NCI-H1417 treated with DMSO at 0.1 percent for 48 hours (cell line): ENCODE data around the gene RAB6C.
"Not testable (repeated sequence)": the region's sequence is repeated elsewhere in the genome, so short reads cannot be mapped to it uniquely, and the experiment has no call there.

Source experiments
- DNase-seq: peaks from one replicate; lab custom pipeline; 2025; lab: John Stamatoyannopoulos, UW

Gene RAB6C

DNA sequence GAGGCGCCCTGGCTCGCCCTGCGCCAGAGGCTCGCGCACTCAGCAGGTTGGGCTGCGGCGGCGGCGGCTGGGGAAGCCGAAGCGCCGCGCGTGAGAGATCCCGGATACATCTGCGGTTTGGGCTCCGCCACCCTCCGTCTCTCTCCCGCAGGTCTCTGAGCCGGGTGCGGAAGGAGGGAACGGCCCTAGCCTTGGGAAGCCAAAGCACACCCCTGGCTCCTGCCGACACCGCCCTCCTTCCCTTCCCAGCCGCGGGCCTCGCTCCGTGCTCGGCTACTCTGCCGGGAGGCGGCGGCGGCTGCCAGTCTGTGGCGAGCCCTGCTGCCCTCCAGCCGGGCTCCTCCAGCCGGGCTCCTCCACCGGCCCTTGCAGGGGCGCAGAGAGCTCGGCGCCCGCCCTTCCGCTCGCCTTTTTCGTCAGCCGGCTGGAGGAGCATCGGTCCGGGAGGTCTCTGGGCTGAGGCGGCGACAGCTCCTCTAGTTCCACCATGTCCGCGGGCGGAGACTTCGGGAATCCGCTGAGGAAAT is at the start of gene RAB6C:
Gene RAB6C, plus strand, starts transcription at position 38 of the 527 bp plus-strand sequence. Its CDS starts 450 bp downstream, at position 488.
- DNase-seq: not testable (repeated sequence)

DNA sequence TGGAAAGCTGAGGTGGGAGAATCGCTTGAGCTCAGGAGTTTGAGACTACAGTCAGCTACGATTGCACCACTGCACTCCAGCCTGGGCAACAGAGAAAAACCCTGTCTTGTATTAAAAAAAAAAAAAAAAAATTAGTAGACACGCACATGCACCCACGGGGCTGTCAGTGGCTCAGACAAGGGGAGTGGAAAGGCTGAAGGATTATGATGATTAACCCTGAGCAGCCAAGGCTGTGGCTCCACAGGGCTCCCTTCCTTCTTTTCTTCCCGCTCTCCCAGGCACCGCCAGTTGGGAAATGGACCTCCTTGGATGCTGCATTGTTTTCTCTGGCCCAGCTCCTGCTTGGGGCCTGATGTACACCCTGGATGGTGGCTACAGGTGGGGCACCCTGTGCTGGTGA is 49.0 kb upstream of the RAB6C start:
- DNase-seq: no peak

DNA sequence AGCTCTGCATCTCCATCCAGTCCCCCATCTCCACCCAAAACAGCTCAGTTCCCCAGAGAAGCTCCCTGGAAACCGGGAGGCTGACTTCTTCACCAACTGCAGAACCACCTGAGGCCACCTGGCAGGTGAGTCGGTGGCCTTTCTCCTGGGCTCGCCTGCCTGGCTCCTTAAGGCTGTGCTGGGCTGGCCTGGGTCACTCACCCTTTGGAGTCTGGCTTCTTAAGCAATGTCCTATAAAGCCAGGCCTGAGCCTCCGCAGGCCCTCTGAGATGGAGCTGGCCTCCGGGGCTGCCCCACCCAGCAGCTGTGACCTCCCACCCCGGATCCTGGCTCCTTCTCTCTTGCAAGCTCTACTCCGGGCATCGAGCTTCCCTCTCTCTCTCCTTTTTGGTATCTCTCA is 46.1 kb upstream of the RAB6C start:
- not testable (repeated sequence) for DNase-seq

DNA sequence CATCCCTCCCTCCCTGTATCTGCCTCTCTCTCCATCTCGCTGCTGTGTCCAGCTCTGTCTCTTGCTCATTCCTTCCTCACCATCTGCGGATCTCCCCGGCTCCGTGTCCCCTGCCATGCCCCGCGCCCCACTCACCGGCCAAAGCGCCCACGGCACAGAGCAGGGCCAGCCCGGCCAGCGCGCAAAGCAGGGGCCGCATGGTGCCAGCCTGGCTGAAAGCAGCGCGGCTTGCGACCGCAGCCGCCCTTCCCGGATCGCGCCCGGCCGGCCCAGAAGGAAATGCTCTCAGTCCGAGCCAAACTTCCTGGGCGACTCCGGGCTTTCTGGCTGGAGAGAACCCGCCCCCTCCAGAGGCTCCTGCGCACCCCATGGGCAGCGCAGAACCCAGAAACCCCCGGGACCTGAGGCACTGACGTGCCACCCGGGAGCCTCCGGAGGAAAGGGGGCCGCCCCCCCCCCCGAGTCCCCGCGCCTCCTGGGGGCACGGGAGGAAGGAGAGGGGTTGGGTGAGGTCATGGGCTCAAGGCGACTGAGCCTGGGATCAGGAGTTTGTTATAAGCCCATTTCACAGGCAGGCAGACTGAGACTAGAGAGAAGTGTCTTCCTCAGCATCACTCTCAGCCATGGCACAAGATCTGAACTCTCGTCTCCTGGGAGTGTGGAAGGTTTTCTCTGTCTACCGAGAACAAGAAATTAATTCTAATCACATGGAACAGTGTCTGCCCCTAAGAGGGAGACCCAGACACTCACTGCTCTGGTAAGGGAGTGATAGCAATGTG is 45.2 kb upstream of the RAB6C start:
- no peak for DNase-seq

DNA sequence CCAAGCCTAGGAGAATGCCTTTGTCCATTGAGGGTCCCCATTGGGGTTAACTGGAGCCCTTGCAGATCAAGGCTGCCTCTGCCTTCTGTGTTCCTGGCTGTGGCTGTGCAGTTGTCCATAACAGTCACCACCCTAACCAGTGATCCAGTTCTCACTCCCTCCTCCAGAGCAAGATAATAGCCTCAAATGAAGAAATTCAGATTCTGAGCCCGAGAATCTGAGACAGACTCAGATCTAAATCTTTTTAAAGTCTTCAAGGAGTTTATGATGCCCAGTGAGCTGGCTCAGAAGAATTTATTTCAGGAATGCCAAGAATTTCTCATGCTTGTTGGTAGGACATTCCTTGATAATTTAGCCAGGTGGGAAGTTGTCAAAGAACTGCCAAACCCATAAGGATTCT is 44.3 kb upstream of the RAB6C start:
- DNase-seq: no peak

DNA sequence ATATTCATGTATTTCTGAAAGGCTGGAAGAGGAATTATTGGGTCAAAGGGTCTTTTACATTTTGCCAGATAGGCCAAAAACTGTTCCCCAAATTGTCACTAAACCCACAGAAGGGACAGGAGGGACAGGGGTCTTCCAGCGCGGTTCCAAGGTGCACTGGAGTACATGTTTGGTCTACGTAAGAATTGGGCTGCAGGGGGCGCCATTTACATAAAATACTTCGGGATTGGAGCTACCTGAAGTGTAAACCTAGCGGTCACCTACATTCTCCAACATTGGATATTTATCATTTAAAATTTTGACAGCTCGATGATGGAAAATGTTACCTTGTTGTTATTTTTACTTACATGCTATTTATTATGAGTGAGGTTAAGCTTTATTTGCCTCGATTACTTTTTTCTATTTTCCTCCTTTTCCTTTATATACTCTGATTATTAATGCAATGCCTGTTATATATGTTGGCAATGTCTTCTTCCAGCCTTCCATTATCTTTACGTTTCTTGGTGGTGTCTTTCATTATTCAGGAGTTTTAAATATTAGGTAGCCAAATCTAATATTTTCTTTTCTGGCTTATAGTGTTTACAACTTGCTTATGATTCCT is 43.0 kb upstream of the RAB6C start:
- no peak for DNase-seq

DNA sequence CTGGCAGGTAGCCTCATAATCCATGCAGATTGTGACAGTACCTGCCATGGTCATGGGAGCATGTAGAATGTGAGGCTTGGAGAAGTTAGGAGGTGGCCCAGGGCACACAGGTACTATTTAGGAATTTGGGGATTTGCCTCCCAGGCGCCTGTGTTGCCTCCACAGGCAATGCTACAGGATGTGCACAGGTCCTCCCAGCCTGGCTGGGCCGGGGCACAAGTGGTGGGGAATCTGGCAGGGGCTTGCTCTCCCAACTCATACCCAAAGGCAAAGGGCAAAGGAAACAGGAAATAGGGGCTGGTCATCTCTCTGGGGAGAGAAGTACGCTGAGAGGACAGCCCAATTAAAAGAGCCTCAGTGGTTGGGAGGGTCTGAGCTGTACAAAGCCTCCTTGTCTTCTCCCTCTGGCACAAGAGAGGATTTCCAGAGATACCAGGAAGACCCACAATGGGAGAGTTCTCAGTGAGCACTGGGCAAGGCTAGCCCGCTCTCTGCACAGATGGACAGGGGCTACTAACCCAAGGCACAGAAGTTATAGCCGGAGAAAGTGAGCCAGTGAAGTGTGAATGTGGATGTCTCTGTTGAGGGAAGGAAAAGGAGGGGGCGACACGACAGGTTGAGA is 40.5 kb upstream of the RAB6C start:
- not testable (repeated sequence) for DNase-seq

DNA sequence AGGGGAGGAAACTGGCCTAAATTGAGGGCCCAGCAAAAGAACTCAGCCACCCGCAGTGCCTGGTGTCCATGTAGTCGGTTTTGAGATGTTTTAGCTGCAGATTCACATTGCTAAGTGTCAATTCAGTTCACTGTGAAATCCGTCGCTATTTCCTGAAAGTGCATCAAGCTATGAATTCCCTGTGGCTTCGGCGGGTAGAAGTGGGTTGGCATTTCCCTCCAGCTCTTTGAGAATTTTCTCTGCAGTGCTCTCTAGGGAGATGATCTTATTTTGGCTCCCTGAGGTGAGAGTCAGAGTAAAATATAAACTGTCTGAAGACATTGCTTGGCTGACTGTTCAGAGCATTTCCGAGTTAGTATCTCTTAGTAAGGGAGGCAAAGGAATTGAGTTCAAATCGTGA is 36.0 kb upstream of the RAB6C start:
- DNase-seq: not testable (repeated sequence)

DNA sequence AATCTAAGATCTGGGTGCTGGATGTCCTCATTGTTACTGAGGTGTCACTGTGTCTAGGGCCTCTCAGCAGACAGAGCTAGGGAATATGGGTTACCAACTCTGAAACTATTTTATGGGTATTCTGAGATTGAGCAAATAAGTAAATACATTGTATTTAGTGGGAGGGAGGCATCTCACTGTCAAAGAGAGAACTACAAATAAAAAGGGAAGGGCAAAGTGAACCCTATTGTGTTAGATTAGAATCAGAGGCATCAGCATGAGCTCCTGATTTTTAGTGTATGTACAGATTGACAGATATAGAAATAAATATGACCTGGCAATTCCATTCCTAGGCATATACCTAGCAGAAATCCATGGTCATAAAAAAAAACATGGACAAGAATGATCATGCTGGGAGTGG is 33.9 kb upstream of the RAB6C start:
- DNase-seq: no peak

DNA sequence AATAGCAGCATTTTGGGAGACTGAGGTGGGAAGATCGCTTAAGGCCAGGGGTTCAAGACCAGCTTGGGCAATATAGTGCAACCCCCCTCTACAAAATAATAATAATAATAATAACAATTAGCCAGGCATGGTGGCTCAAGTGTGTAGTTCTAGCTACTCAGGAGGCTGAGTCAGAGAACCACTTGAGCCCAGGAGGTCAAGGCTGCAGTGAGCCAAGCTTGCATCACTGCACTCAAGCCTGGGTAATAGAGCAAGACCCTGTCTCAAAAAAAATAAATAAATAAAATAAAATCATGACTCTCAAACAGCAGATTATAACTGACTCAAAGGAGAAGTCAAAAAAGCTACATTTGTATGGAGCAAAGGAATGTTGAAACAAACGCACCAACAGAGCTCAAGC is 31.8 kb upstream of the RAB6C start:
- DNase-seq: not testable (repeated sequence)

DNA sequence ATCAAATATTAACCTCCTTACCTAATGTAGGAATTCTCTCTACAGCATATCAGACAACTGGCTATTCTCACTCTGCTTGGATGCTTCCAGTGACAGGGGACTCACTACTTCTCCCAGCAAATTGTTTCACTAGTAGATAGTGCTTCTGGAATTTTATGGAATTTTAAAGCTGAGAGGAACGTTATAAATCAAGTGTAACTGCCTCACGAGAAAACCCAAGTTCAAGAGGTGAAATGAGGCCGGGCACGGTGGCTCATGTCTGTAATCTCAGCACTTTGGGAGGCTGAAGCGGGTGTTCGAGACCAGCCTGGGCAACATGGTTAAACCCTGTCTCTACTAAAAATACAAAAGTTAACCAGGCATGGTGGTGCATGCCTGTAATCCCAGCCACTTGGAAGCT is 23.3 kb upstream of the RAB6C start:
- DNase-seq: not testable (repeated sequence)

DNA sequence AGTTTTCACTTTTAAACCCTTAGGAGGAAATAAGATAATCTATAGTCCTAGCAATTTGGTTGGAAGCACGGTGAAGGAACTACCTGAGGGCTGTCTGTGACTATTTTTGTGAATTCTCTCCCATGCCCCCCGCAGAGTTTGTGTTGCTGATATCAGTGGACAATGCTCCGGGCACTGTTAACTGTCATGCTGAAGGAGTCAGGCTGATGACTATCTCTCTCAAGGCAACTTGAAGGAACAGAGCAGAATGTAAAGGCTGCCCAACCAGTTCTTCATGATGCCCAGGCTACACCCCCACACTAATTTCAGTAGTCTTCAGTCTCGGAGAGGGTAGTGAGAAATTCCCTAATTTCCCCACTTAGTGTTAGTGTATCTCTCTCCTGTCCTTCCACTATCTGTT is 21.6 kb upstream of the RAB6C start:
- no peak for DNase-seq

DNA sequence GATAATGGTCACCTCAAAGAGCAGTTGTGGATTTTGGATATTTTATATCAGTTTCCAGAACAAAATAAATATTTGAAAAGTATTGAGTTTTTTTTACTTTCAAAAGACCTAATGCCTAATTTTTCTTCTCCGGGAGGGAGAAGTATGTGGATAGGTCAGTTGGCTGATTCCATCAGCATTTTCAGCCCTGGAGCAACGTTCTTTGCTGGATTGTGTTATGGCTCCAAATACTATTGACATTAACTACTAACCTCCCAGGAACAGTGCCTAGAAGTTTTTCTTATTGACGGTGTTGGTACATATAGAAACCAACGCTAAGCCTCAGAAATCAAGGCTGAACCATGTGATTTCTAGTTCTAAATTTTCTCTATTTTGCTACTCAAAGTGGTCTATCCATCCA is 20.7 kb upstream of the RAB6C start:
- DNase-seq: not testable (repeated sequence)

DNA sequence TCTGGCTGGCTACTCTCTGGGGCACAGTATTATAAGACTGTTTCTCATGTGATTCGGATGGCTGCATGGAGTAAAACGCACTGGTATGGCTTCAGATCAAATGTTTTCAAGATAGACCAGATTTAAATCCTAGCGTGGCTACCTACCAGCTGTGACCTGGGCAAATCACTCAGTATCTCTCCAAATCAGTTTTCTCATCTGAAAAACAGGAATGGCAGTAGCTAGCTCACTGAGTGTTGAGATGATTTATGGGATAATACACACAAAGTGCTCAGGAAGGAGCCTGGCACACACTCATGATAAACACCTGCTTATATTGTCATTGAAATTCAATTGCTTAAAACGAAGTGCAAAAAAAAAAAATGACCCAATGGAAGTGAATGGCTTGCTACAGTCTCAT is 10.9 kb upstream of the RAB6C start:
- peak; percentile 13 for DNase-seq

DNA sequence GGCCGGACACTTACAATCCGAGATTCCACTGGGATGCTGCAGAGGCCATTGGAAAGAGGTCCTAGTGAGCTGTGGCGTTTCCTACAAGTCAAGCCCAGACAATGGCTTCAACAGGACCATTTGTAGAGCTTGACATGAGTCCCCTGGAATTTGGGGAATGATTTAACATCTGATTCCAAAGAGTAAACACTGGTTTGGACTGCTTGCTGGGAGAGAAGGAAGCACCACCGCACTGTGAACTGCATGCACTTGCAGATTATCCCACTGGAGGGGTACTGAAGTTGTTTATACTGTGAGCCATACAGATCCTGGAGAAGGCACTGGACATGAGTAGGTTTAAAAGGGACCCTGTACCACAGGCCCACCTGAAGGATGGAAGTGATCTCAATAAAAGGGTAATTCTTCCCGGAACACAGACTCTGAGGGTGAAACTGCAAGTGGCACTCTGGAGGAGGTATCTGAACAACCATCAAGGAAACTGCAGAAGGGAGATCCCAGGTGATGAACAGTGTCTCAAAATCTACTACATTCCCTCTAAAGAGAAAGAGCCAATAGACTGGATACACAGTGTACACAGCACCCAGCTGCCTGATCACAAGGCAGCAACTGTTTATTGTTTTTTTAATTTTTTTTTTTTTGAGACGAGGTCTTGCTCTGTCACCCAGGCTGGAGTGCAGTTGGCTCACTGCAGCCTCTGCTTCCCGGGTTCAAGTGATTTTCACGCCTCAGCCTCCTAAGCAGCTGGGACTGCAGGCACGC is 4.3 kb upstream of the RAB6C start:
- DNase-seq: no peak

DNA sequence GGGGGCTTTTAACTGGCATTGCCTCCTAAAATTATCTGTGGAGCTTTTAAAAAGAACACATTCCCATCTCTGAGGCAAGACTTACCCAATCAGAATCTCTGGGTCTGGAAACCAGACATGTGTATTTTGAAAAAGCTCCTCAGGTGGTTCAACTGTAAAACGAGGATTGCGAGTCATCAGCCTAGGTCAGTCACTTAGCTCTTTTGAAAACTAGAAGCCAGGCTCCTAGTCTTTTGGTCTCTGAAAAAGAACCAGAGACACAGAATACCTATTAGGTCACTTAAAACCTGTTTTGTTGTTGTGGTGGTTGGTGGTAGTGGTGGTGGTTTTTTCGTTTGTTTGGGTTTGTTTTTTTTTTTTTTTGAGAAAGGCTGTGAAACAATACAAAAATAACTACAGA is 2.5 kb upstream of the RAB6C start:
- DNase-seq: not testable (repeated sequence)

DNA sequence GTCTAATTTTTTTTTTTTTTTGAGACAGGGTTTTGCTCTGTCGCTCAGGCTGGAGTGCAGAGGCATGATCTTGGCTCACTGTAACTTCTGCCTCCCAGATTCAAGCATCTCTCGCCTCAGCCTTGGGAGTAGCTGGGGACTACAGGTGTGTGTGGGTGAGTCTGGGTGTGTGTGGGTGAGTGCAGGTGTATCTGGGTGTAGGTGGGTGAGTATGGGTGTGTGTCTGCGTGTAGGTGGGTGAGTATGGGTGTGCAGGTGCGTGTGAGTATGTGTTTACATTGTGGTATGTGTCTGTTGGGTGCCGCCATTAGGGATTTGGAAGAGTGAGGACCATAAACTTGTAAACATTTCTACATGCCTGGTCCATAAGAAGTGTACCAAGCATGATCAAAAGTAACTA is 1.5 kb upstream of the RAB6C start:
- no peak for DNase-seq

DNA sequence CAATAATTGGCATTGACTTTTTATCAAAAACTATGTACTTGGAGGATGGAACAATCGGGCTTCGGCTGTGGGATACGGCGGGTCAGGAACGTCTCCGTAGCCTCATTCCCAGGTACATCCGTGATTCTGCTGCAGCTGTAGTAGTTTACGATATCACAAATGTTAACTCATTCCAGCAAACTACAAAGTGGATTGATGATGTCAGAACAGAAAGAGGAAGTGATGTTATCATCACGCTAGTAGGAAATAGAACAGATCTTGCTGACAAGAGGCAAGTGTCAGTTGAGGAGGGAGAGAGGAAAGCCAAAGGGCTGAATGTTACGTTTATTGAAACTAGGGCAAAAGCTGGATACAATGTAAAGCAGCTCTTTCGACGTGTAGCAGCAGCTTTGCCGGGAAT is 780 bp downstream of the RAB6C start:
- DNase-seq: not testable (repeated sequence)

DNA sequence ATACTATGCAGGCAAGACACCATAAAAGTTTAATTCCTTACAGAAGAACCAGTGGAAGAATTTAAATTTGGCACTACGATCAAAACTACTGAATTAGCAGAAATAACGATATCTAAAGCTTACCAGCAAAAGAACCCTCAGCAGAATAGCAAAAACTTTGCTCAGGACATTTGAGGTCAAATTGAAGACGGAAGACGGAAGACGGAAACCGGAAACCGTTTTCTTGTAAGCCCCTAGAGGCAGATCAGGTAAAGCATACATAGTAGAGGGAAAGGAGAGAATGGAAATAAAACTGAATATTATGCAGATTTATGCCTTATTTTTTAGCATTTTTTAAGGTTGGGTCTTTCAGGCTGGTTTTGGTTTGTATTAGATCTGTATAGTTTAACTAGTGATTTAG is 2.2 kb downstream of the RAB6C start:
- not testable (repeated sequence) for DNase-seq

DNA sequence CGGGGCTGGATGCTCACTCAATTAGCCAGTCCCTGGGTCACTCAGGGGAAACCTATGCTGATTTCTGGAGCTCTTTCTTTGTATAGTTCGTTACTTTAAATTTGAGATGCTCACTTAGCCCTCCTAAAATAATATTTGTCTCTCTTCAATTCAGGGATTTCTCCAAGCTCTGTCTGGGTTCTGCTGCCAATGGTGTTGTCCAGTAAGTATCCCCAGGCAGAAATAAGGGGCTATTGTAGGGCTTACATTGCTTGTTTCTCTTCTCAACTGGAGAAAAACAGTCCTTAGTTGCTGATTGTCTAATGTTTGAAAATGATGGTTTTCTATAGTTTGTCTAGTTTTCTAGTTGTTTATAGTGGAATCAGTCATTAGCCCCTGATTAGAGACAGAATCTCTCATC is 5.0 kb downstream of the RAB6C start:
- DNase-seq: no peak

DNA sequence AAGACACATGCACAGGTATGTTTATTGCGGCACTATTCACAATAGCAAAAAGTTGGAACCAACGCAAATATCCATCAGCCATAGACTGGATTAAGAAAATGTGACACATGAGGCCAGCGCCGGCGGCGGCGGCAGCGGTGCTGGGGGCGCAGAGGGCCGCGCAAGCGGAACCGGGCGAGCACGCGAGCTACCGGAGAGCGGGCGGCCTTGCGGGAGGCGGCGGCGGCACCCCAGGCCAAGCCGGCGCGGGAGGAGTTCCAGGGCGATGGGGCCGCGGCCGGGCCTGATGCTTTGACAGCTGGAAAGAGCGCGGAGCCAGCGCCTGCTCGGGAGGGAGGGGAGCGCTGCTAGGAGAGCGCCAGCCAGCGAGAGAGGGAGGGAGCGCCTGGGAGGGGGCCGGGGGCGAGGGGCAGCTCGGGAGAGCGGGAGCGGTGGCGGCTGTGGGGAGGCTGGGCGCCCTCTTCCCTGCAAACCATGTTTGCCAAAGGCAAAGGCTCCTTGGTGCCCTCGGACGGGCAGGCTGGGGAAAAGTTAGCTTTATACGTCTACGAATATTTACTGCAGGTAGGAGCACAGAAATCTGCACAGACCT is 13.0 kb downstream of the RAB6C start:
- DNase-seq: not testable (repeated sequence)

DNA sequence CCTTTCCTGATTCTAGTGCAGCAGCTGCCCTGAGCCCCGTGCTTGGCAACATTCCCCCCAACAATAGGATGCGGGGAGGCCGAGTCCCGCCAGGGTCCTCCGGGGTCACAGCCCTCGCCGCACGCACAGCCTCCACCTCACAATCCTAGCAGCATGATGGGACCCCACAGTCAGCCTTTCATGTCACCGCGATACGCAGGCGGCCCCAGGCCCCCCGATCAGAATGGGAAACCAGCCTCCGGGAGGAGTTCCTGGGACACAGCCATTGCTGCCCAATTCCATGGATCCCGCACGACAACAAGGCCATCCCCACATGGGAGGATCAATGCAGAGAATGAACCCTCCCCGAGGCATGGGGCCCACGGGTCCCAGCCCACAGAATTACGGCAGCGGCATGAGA is 13.7 kb downstream of the RAB6C start:
- not testable (repeated sequence) for DNase-seq
